Transverse colon (tissue), 4 donors: ENCODE measurements around the gene SOWAHA. TPM values are rescaled to one million over a fixed set of nuclear protein-coding genes. Genes with fewer than 3 reads are reported as not detected.

ENCODE experiments used
- DNase-seq: peaks from one replicate; pipeline ENCODE4 v3.0.0-alpha.2; 2019
- H3K27ac ChIP-seq, 4 donors: fragments of 200-600 bp; sonication (generic); 2 replicates each; pipeline ENCODE4 v1.5.1; 2016 to 2018; ENCODE audit warnings: inconsistent platforms in 4 of 4
- H3K27me3 ChIP-seq: fragments of 200-600 bp; sonication (generic); 2 replicates; pipeline ENCODE4 v1.5.1; 2017; ENCODE audit warnings: inconsistent platforms
- H3K36me3 ChIP-seq, 4 donors: fragments of 200-600 bp; sonication (generic); 2 replicates each; pipeline ENCODE4 v1.5.1; 2017 to 2019; ENCODE audit warnings: inconsistent platforms in 4 of 4
- H3K4me1 ChIP-seq, 4 donors: fragments of 200-600 bp; sonication (generic); 2 replicates each; pipeline ENCODE4 v1.5.1; 2017 to 2020; ENCODE audit warnings: inconsistent platforms in 4 of 4
- H3K4me3 ChIP-seq, 4 donors: fragments of 200-600 bp; sonication (generic); 1 replicate in 1 of 4; 2 replicates in 3 of 4; pipeline versions ENCODE4 v1.5.1 to v1.6.1; 2017 to 2019; ENCODE audit warnings: inconsistent platforms in 4 of 4
- H3K9me3 ChIP-seq, 2 donors: fragments of 200-600 bp; sonication (generic); 2 replicates each; pipeline ENCODE4 v1.5.1; 2017 to 2019; ENCODE audit warnings: inconsistent platforms in 2 of 2
- EP300 ChIP-seq: sonication (generic); formaldehyde crosslinking; IDR thresholded peaks from one replicate; pipeline ENCODE4 v1.6.1; 2017; ENCODE audit warnings: antibody characterized with exemption, low read depth
- POLR2A ChIP-seq: fragments of 450-650 bp; IDR thresholded peaks from one replicate; pipeline ENCODE4 v1.6.1; 2016; ENCODE audit warnings: antibody characterized with exemption, mild to moderate bottlenecking, moderate library complexity
- POLR2AphosphoS5 ChIP-seq, 3 donors: sonication (generic); formaldehyde crosslinking; IDR thresholded peaks; one replicate each; pipeline ENCODE4 v1.6.1; 2016; ENCODE audit warnings: antibody characterized with exemption in 3 of 3
- WGBS, 2 donors: methylation state at CpG; one replicate each; pipeline ENCODE4 v1.1.5; 2018; ENCODE audit warnings: low coverage in 1 of 2; 5-methylcytosine and 5-hydroxymethylcytosine counted together
- in situ Hi-C, 4 donors: fragments of 200-750 bp; cut with MboI; loops; one replicate each; pipeline versions ENCODE4 v1.15.0 to v1.15.1; 2017; ENCODE audit warnings: low sequenced_read_pairs in 3 of 4, low pct_ligation_motif_present in 1 of 4, low pct_unique_long_range_greater_than_20kb in 1 of 4
- intact Hi-C: fragments of 100-400 bp; cut with DNase I; formaldehyde crosslinking; loops from one replicate; pipeline ENCODE4 v1.15.1; 2023; ENCODE audit warnings: low total_unique reads
- total RNA-seq, 4 donors: library from RNA; depleted of rRNA; stranded (reverse); fragments of >200 nt; gene quantifications; one replicate each; pipeline ENCODE4 v1.1.0, GENCODE V29; 2016
- TF ChIP-seq, protein P1 (sequence below), 5 experiments: fragments of 200-600 bp in 3 of 5; fragments of 450-650 bp in 2 of 5; sonication (generic) in 3 of 5; IDR thresholded peaks; 1 replicate in 2 of 5; 2 replicates in 3 of 5; pipeline ENCODE4 v1.5.1; 2016 to 2017; ENCODE audit warnings: antibody characterized with exemption in 5 of 5, inconsistent platforms in 3 of 5, mild to moderate bottlenecking in 2 of 5, moderate library complexity in 1 of 5

SOWAHA gene
- total RNA-seq, 4 donors from 2014 or later: 35.2 to 93.5 (median 76.0) TPM

DNA sequence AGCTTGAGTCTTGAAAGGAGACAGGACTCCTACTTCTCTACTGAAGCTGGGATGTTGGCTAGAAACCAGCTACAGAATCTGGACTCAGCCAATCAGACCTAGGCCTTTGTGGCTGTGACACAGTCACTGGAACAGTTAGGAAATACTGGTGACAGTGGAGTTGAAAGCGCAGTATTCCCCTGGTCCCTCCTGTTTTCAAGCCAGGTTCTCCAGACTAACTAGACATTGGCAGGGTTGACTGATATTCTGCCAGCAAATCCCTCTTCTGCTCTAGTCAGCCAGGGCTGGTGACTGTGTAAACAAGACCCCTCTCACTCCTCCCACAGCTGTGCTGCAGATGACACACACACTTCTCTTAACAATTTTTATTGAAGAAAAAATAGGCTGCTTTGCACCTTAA is 8.7 kb downstream of the SOWAHA start:
- no peaks in the 10 kb centered on the region for H3K9me3 ChIP-seq
- H3K36me3 ChIP-seq: no peaks in the 10 kb centered on the region
- H3K4me3 ChIP-seq: no peak overlapping the region
- TF ChIP-seq EP300 (no peak), POLR2AphosphoS5 (IDR thresholded peaks at IDR 0.05) (no peak), POLR2A (no peak)
- TF ChIP-seq, protein P1, sequence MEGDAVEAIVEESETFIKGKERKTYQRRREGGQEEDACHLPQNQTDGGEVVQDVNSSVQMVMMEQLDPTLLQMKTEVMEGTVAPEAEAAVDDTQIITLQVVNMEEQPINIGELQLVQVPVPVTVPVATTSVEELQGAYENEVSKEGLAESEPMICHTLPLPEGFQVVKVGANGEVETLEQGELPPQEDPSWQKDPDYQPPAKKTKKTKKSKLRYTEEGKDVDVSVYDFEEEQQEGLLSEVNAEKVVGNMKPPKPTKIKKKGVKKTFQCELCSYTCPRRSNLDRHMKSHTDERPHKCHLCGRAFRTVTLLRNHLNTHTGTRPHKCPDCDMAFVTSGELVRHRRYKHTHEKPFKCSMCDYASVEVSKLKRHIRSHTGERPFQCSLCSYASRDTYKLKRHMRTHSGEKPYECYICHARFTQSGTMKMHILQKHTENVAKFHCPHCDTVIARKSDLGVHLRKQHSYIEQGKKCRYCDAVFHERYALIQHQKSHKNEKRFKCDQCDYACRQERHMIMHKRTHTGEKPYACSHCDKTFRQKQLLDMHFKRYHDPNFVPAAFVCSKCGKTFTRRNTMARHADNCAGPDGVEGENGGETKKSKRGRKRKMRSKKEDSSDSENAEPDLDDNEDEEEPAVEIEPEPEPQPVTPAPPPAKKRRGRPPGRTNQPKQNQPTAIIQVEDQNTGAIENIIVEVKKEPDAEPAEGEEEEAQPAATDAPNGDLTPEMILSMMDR (IDR thresholded peaks at IDR 0.05): no peak
- no peak overlapping the region for H3K27ac ChIP-seq
- WGBS, 2 donors: 100% methylated on average over 1 of the region's 1 CpG; no CpG with 5 or more reads in 1 of the 2 donors
- intact Hi-C loops: no loop called here
- DNase-seq: no peak
- in situ Hi-C loops: loop anchor here in 2 of 4 donors (25.0 kb wide), 1 partner anchor 434 kb away; no protein-coding TSS in a partner anchor
- peaks cover 14% of the 10 kb centered on the region for H3K27me3 ChIP-seq
- peaks cover 0 to 15% (median 9%) of the 10 kb centered on the region in 4 donors for H3K4me1 ChIP-seq

DNA sequence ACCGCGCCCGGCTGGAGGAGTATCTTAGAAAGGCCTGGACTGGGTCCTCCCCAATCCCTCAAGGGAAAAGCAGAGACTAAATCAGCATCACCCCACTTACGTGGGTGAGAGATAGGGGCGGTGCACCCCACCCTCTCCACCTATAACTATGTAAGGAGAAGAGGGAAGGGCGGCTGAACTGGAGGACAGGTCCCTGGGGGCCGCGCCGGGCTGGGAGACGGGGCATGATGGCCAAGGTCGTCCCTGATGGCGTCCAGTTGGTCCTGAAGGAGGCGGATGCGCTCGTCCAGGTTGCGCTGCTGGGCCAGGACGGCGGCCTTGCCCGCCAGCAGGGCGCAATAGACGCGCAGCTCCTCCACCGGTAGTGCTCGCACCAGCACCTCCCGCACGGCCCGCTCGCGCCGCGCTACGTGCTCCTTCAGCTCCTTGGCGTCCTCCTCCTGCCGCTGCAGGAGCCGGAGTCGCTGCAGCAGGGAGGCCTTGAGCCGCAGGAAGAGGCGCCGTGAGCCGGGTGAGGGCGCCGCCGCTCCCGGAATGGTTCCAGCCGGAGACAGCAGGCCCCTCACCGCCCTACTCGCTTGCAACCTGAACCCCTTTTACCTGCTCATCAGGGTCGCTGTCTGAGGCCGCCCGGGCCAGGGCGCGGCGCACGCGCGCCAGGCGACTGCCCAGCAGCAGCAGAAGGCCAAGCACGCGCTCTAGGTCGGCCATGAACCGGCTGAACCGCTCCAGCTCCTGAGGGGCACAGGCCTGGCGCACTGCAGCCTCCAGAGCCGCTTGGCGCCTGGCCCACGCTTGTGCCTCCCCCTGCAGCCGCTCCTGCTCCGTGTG is 9.8 kb downstream of the SOWAHA start:
- DNase-seq: no peak
- Histone ChIP-seq H3K4me3 (peak overlapping the region in 1 of 4 donors; percentile 7), H3K27ac (peak overlapping the region in 1 of 4 donors; percentile 21), H3K36me3 (no peaks in the 10 kb centered on the region), H3K9me3 (no peaks in the 10 kb centered on the region), H3K4me1 (peaks cover 0 to 15% (median 9%) of the 10 kb centered on the region in 4 donors), H3K27me3 (peaks cover 14% of the 10 kb centered on the region)
- intact Hi-C loops: no loop called here
- TF ChIP-seq POLR2AphosphoS5 (IDR thresholded peaks at IDR 0.05) (no peak), EP300 (no peak), POLR2A (no peak)
- TF ChIP-seq, protein P1 (IDR thresholded peaks at IDR 0.05): no peak
- 76% methylated on average over 57 of the region's 68 CpGs; no CpG with 5 or more reads in 1 of the 2 donors for WGBS, 2 donors
- in situ Hi-C loops: loop anchor here in 2 of 4 donors (25.0 kb wide), 1 partner anchor 436 kb away; no protein-coding TSS in a partner anchor

DNA sequence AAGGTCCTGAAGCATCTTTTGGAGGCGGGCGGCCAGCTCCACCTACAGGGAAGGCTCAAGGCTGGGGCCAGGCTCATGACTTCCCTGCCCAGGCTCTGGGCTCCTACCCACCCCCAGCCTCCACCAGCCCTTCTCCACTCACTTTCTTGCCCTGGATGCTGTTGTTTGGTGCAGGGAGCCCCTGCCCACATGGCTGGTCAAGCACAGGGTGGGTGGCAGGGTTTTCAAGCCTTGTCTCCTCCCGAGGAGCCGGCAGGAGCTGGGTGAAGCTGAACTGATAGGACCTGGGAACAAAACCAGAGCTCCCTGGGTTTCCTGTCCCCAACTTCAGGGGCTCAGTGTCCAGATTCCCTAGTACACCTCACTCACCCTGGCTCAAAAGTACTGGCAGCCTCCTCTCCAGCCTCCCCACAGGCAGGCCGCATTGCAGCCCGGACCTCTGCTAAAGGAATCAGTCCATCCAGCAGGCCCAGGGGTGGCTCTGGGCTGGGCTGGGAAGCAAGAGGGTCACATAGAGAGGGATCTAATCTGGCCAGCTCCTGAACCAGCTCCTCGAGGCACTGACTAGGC is 10.5 kb downstream of the SOWAHA start:
- H3K9me3 ChIP-seq: no peaks in the 10 kb centered on the region
- no peaks in the 10 kb centered on the region for H3K36me3 ChIP-seq
- H3K4me1 ChIP-seq: peaks cover 2 to 21% (median 9%) of the 10 kb centered on the region in 4 donors
- WGBS, 2 donors: 91% methylated on average over 7 of the region's 7 CpGs; no CpG with 5 or more reads in 1 of the 2 donors
- no peak for DNase-seq
- in situ Hi-C loops (loop anchor here in 2 of 4 donors (25.0 kb wide), 1 partner anchor 436 kb away; no protein-coding TSS in a partner anchor), intact Hi-C loops (no loop called here)
- peaks cover 14% of the 10 kb centered on the region for H3K27me3 ChIP-seq
- no peak for TF ChIP-seq POLR2AphosphoS5 (IDR thresholded peaks at IDR 0.05)
- peak overlapping the region in 1 of 4 donors; percentile 7 for H3K4me3 ChIP-seq
- peak overlapping the region in 1 of 4 donors; percentile 21 for H3K27ac ChIP-seq

DNA sequence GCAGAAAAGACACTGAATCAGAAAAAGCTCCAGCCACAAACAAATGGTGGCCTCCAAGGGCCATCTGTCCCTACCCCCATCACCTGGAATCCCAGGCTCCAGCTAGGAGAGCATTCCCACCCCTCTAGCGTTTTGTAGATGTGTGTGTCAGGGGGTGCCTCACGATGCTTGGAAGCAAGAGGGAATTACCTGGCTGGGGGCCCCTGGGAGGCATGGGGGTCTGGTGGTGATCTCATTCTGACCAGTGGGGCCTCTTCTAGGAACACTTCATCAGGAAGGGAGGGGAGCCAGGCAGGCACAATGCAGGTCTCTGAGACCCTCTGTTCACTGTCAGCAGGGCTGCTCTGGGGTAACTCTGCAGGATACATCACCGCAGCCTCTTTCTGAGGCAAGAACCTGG is 11.3 kb downstream of the SOWAHA start:
- WGBS, 2 donors: 95% methylated on average over 3 of the region's 3 CpGs; no CpG with 5 or more reads in 1 of the 2 donors
- TF ChIP-seq EP300 (no peak), POLR2AphosphoS5 (IDR thresholded peaks at IDR 0.05) (no peak), POLR2A (no peak)
- TF ChIP-seq, protein P1 (IDR thresholded peaks at IDR 0.05): no peak
- Histone ChIP-seq H3K27me3 (peaks cover 14% of the 10 kb centered on the region), H3K9me3 (no peaks in the 10 kb centered on the region), H3K27ac (no peak overlapping the region), H3K4me1 (peaks cover 5 to 29% (median 17%) of the 10 kb centered on the region in 4 donors), H3K36me3 (no peaks in the 10 kb centered on the region), H3K4me3 (no peak overlapping the region)
- intact Hi-C loops: no loop called here
- DNase-seq: no peak
- in situ Hi-C loops: loop anchor here in 2 of 4 donors (25.0 kb wide), 1 partner anchor 437 kb away; no protein-coding TSS in a partner anchor
